ENCODE data around the gene TIAM1.

DNA sequence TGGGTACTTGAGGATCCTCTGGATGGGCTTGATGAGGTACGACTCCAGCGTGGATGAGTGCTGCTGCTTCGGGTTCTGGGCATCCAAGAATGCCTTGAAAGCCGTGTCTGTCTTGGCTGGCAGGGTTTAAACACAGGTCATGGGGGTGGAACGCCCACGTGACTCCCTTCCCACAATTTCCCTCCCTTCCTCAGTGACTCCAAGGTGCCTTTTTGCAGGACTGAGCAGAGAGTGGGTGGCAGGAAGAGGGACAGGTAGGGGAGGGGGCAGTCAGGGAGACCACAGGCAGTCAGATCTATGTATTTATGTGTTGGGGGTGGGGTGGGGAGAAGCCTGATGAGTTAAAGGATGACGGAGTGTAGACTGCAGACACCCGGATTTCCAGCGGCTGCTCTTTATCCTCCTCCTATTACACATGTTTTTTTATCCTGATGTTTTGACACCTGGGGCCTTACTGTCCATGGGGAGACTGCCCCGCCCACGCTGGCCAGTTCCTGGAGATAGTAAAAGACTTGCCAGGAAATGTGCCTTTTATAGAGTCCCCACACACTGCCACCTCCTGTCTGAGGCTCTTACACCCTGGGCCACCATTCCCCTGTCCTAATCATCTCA, 202.6 kb downstream of the TIAM1 start:
- TF ChIP-seq POLR2A (IDR thresholded peaks at IDR 0.05) (no peak), POLR2AphosphoS5 (IDR thresholded peaks at IDR 0.05) (no peak)
- TF ChIP-seq, protein P1, sequence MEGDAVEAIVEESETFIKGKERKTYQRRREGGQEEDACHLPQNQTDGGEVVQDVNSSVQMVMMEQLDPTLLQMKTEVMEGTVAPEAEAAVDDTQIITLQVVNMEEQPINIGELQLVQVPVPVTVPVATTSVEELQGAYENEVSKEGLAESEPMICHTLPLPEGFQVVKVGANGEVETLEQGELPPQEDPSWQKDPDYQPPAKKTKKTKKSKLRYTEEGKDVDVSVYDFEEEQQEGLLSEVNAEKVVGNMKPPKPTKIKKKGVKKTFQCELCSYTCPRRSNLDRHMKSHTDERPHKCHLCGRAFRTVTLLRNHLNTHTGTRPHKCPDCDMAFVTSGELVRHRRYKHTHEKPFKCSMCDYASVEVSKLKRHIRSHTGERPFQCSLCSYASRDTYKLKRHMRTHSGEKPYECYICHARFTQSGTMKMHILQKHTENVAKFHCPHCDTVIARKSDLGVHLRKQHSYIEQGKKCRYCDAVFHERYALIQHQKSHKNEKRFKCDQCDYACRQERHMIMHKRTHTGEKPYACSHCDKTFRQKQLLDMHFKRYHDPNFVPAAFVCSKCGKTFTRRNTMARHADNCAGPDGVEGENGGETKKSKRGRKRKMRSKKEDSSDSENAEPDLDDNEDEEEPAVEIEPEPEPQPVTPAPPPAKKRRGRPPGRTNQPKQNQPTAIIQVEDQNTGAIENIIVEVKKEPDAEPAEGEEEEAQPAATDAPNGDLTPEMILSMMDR (IDR thresholded peaks at IDR 0.05): no peak
